NCI-H2029 treated with DMSO at 0.1 percent for 48 hours (cell line): Measurements from ENCODE around the gene CTDP1.

Experiments
- DNase-seq: peaks from one replicate; lab custom pipeline; 2025; lab: John Stamatoyannopoulos, UW

Gene CTDP1

GRCh38 chr18:79644666-79645057, 34.9 kb upstream of the CTDP1 start:
- DNase-seq = no peak

- no peak for DNase-seq
These were observed 34.2 kb upstream of the CTDP1 start for GRCh38 chr18:79645291-79645983.

- DNase-seq = no peak
These were observed 32.3 kb upstream of the CTDP1 start for GRCh38 chr18:79647307-79647706.

GRCh38 chr18:79650959-79651358, 28.6 kb upstream of the CTDP1 start:
- no peak for DNase-seq

- no peak for DNase-seq
These were observed 22.1 kb upstream of the CTDP1 start for GRCh38 chr18:79657342-79657996.

- DNase-seq = no peak
These were observed 21.2 kb upstream of the CTDP1 start for GRCh38 chr18:79658366-79658765.

GRCh38 chr18:79659733-79660132, 19.9 kb upstream of the CTDP1 start:
- DNase-seq = no peak

GRCh38 chr18:79662034-79662433, 17.6 kb upstream of the CTDP1 start:
- DNase-seq = no peak

- no peak for DNase-seq
These were observed 17.2 kb upstream of the CTDP1 start for GRCh38 chr18:79662439-79662838.

GRCh38 chr18:79664525-79665125, 15.0 kb upstream of the CTDP1 start:
- no peak for DNase-seq

GRCh38 chr18:79668203-79668602, 11.4 kb upstream of the CTDP1 start:
- no peak for DNase-seq

- no peak for DNase-seq
These were observed 6.9 kb upstream of the CTDP1 start for GRCh38 chr18:79672490-79673276.

GRCh38 chr18:79677221-79677620, 2.4 kb upstream of the CTDP1 start:
- no peak for DNase-seq

- DNase-seq = no peak
These were observed 1.8 kb upstream of the CTDP1 start for GRCh38 chr18:79677840-79678239.

GRCh38 chr18:79678665-79679551, 695 bp upstream of the CTDP1 start:
- DNase-seq = peak; percentile 38

GRCh38 chr18:79680100-79680879, 687 bp downstream of the CTDP1 start:
- no peak for DNase-seq

GRCh38 chr18:79680891-79681339, 1.3 kb downstream of the CTDP1 start:
- no peak for DNase-seq

GRCh38 chr18:79681484-79682387, 2.1 kb downstream of the CTDP1 start:
- DNase-seq = no peak

- DNase-seq = no peak
These were observed 2.9 kb downstream of the CTDP1 start for GRCh38 chr18:79682481-79682880.
